HEK293 (cell line): ENCODE data around the gene CCDC102B.

Source experiments
- CTCF ChIA-PET: fragments of 350-600 bp; formaldehyde crosslinking; extraction: SDS; loops from one replicate; lab custom pipeline; 2021; ENCODE audit warnings: antibody characterized with exemption; lab: Yijun Ruan, JAX
- POLR2A ChIA-PET: fragments of 300-600 bp; formaldehyde crosslinking; extraction: SDS; loops from one replicate; lab custom pipeline; 2020; ENCODE audit warnings: antibody characterized with exemption, inconsistent platforms; lab: Yijun Ruan, JAX
- H3K27ac ChIP-seq: fragments of 200-500 bp; sonication (Bioruptor generic); 2 replicates; pipeline ENCODE4 v1.5.1; 2014; ENCODE audit warnings: low read depth, low read length, control low read depth, inconsistent platforms; ENCODE audit errors: extremely low read depth
- H3K36me3 ChIP-seq, 2 experiments: fragments of 200-500 bp in 1 of 2; sonication (Bioruptor generic) in 1 of 2; 1 replicate in 1 of 2; 2 replicates in 1 of 2; pipeline ENCODE4 v1.5.1; 2014 to 2017; ENCODE audit warnings: inconsistent platforms in 2 of 2, low read length in 2 of 2; ENCODE audit not compliant: control insufficient read depth in 2 of 2, insufficient read depth in 1 of 2
- H3K4me1 ChIP-seq: fragments of 200-500 bp; sonication (Bioruptor generic); 2 replicates; pipeline ENCODE4 v1.5.1; 2014; ENCODE audit warnings: mild to moderate bottlenecking, low read length, inconsistent platforms; ENCODE audit not compliant: control insufficient read depth, insufficient read depth
- H3K4me3 ChIP-seq: 2 replicates; pipeline ENCODE4 v1.5.1; 2011; ENCODE audit warnings: low read depth, mild to moderate bottlenecking, control low read depth, low read length, moderate library complexity
- H3K9me3 ChIP-seq: fragments of 200-500 bp; sonication (Bioruptor generic); 2 replicates; pipeline ENCODE4 v1.5.1; 2014; ENCODE audit warnings: low read depth, low read length, inconsistent platforms; ENCODE audit not compliant: control insufficient read depth, insufficient read depth
- PRDM1 ChIP-seq: fragments of 450-650 bp; formaldehyde crosslinking; IDR thresholded peaks from 2 replicates; pipeline ENCODE4; 2016; ENCODE audit warnings: missing biosample characterization, missing genetic modification characterization
- SETDB1 ChIP-seq: IDR thresholded peaks from one replicate; pipeline ENCODE4 v1.6.1; 2017; ENCODE audit warnings: mild to moderate bottlenecking, low read length, moderate library complexity, mixed read lengths; ENCODE audit not compliant: insufficient read length
- YY1 ChIP-seq: fragments of 450-650 bp; formaldehyde crosslinking; IDR thresholded peaks from 2 replicates; pipeline ENCODE4 v1.5.1; 2018; ENCODE audit warnings: missing biosample characterization, missing genetic modification characterization
- ZEB2 ChIP-seq: fragments of 450-650 bp; formaldehyde crosslinking; IDR thresholded peaks from 2 replicates; pipeline ENCODE4 v1.5.1; 2016; ENCODE audit warnings: missing biosample characterization, missing genetic modification characterization
- ZFHX2 ChIP-seq: fragments of 450-650 bp; formaldehyde crosslinking; conservative IDR thresholded peaks from 2 replicates; pipeline ENCODE4 v1.5.1; 2016; ENCODE audit warnings: missing biosample characterization, missing genetic modification characterization
- ZFP3 ChIP-seq: fragments of 450-650 bp; formaldehyde crosslinking; IDR thresholded peaks from 2 replicates; pipeline ENCODE4 v1.5.1; 2016; ENCODE audit warnings: low read depth, missing biosample characterization, missing genetic modification characterization
- ZFP41 ChIP-seq: fragments of 450-650 bp; formaldehyde crosslinking; IDR thresholded peaks from 2 replicates; pipeline ENCODE4 v1.5.1; 2016; ENCODE audit warnings: missing biosample characterization, missing genetic modification characterization, borderline replicate concordance
- ZNF121 ChIP-seq: fragments of 450-650 bp; formaldehyde crosslinking; IDR thresholded peaks from 2 replicates; pipeline ENCODE4 v1.5.1; 2016; ENCODE audit warnings: missing biosample characterization, missing genetic modification characterization
- ZNF223 ChIP-seq: fragments of 450-650 bp; formaldehyde crosslinking; IDR thresholded peaks from 2 replicates; pipeline ENCODE4 v1.5.1; 2016; ENCODE audit warnings: missing biosample characterization, missing genetic modification characterization
- ZNF335 ChIP-seq: fragments of 450-650 bp; formaldehyde crosslinking; conservative IDR thresholded peaks from 2 replicates; pipeline ENCODE4 v1.5.1; 2016; ENCODE audit warnings: missing biosample characterization, missing genetic modification characterization
- ZNF366 ChIP-seq: fragments of 450-650 bp; formaldehyde crosslinking; conservative IDR thresholded peaks from 2 replicates; pipeline ENCODE4 v1.5.1; 2016; ENCODE audit warnings: missing biosample characterization, missing genetic modification characterization
- ZNF404 ChIP-seq: fragments of 450-650 bp; formaldehyde crosslinking; IDR thresholded peaks from 2 replicates; pipeline ENCODE4 v1.5.1; 2017; ENCODE audit warnings: missing biosample characterization, missing genetic modification characterization
- ZNF600 ChIP-seq: fragments of 450-650 bp; formaldehyde crosslinking; IDR thresholded peaks from 2 replicates; pipeline ENCODE4 v1.5.1; 2016; ENCODE audit warnings: missing biosample characterization, missing genetic modification characterization
- ZNF621 ChIP-seq: fragments of 450-650 bp; formaldehyde crosslinking; IDR thresholded peaks from 2 replicates; pipeline ENCODE4 v1.5.1; 2017; ENCODE audit warnings: missing biosample characterization, missing genetic modification characterization
- ZNF654 ChIP-seq: fragments of 450-650 bp; formaldehyde crosslinking; IDR thresholded peaks from 2 replicates; pipeline ENCODE4 v1.5.1; 2016; ENCODE audit warnings: low read depth, missing biosample characterization, missing genetic modification characterization
- ZNF707 ChIP-seq: fragments of 450-650 bp; formaldehyde crosslinking; IDR thresholded peaks from 2 replicates; pipeline ENCODE4 v1.5.1; 2016; ENCODE audit warnings: missing biosample characterization, missing genetic modification characterization
- ZNF792 ChIP-seq: fragments of 450-650 bp; formaldehyde crosslinking; IDR thresholded peaks from 2 replicates; pipeline ENCODE4 v1.5.1; 2016; ENCODE audit warnings: missing biosample characterization, missing genetic modification characterization
- ZNF837 ChIP-seq: fragments of 450-650 bp; formaldehyde crosslinking; IDR thresholded peaks from 2 replicates; pipeline ENCODE4 v1.5.1; 2016; ENCODE audit warnings: missing biosample characterization, missing genetic modification characterization
- TF ChIP-seq, protein P1 (sequence below): fragments of 450-650 bp; formaldehyde crosslinking; IDR thresholded peaks from 2 replicates; pipeline ENCODE4 v1.5.1; 2016; ENCODE audit warnings: missing biosample characterization, missing genetic modification characterization
- TF ChIP-seq, protein P2 (sequence below): fragments of 450-650 bp; formaldehyde crosslinking; IDR thresholded peaks from 2 replicates; pipeline ENCODE4 v1.5.1; 2017; ENCODE audit warnings: missing biosample characterization, missing genetic modification characterization
- TF ChIP-seq, protein P3 (sequence below): fragments of 450-650 bp; formaldehyde crosslinking; IDR thresholded peaks from 2 replicates; pipeline ENCODE4 v1.5.1; 2016; ENCODE audit warnings: missing biosample characterization, missing genetic modification characterization
- TF ChIP-seq, protein P4 (sequence below): fragments of 450-650 bp; formaldehyde crosslinking; IDR thresholded peaks from 2 replicates; pipeline ENCODE4 v1.5.1; 2017; ENCODE audit warnings: missing biosample characterization, missing genetic modification characterization

Gene CCDC102B

DNA sequence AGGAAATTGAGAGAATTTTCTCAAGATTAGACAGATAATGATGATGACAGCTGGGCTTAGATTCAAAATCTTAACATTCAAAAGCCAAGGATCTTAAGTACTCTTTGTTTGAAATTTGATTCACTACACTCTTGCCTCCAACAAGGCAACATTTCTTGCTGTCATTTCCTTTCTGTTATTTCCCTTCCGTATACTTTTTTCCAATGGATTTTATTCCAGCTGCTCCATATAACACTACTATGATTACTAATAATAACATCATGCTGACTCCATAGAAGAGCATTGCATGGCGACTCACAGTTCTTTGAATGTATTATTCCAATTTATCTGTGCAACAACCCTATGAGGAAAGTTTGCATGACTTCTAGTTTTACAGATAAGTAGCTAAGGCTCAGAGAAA, 33.9 kb upstream of the CCDC102B start:
- ChIA-PET CTCF (no interaction called here), POLR2A (no interaction called here)
- H3K4me1 ChIP-seq = no peaks in the 10 kb centered on the region
- TF ChIP-seq ZNF792 (tag by site-specific recombination) = no peak
- no peak for TF ChIP-seq ZEB2 (tag by site-specific recombination)
- no peak for TF ChIP-seq ZNF707 (tag by site-specific recombination)
- TF ChIP-seq ZNF223 (tag by site-specific recombination) = no peak
- TF ChIP-seq, protein P1, sequence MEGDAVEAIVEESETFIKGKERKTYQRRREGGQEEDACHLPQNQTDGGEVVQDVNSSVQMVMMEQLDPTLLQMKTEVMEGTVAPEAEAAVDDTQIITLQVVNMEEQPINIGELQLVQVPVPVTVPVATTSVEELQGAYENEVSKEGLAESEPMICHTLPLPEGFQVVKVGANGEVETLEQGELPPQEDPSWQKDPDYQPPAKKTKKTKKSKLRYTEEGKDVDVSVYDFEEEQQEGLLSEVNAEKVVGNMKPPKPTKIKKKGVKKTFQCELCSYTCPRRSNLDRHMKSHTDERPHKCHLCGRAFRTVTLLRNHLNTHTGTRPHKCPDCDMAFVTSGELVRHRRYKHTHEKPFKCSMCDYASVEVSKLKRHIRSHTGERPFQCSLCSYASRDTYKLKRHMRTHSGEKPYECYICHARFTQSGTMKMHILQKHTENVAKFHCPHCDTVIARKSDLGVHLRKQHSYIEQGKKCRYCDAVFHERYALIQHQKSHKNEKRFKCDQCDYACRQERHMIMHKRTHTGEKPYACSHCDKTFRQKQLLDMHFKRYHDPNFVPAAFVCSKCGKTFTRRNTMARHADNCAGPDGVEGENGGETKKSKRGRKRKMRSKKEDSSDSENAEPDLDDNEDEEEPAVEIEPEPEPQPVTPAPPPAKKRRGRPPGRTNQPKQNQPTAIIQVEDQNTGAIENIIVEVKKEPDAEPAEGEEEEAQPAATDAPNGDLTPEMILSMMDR = no peak
- TF ChIP-seq, protein P2, sequence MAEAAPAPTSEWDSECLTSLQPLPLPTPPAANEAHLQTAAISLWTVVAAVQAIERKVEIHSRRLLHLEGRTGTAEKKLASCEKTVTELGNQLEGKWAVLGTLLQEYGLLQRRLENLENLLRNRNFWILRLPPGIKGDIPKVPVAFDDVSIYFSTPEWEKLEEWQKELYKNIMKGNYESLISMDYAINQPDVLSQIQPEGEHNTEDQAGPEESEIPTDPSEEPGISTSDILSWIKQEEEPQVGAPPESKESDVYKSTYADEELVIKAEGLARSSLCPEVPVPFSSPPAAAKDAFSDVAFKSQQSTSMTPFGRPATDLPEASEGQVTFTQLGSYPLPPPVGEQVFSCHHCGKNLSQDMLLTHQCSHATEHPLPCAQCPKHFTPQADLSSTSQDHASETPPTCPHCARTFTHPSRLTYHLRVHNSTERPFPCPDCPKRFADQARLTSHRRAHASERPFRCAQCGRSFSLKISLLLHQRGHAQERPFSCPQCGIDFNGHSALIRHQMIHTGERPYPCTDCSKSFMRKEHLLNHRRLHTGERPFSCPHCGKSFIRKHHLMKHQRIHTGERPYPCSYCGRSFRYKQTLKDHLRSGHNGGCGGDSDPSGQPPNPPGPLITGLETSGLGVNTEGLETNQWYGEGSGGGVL (tag by site-specific recombination) = no peak
- TF ChIP-seq ZNF404 (tag by site-specific recombination) = no peak
- no peak for TF ChIP-seq ZNF366 (tag by site-specific recombination)
- no peak for TF ChIP-seq ZFP41 (tag by site-specific recombination)
- H3K9me3 ChIP-seq = no peaks in the 10 kb centered on the region
- H3K4me3 ChIP-seq = no peak overlapping the region
- no peaks in the 10 kb centered on the region for H3K36me3 ChIP-seq
- H3K27ac ChIP-seq = no peak overlapping the region

DNA sequence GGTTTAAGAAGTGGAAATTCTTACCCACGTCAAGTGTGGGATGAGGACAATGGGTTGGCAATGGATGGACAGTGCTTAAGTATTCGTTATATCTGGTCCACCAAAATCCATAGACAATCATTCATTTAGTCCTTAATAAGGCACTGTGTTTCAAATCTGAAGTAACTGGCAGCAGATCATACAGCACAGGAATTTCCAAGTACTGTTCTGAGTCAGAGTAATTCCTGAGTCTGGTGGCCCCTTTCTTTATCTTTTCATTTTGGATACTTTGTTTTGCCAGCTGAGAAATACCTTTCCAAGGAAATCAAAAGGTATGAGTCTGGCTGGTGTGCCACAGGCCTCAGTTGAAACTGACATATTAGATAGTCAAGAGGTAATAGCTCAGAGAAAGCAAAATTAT, 31.4 kb upstream of the CCDC102B start:
- no peak for TF ChIP-seq ZNF654 (tag by site-specific recombination)
- TF ChIP-seq, protein P3, sequence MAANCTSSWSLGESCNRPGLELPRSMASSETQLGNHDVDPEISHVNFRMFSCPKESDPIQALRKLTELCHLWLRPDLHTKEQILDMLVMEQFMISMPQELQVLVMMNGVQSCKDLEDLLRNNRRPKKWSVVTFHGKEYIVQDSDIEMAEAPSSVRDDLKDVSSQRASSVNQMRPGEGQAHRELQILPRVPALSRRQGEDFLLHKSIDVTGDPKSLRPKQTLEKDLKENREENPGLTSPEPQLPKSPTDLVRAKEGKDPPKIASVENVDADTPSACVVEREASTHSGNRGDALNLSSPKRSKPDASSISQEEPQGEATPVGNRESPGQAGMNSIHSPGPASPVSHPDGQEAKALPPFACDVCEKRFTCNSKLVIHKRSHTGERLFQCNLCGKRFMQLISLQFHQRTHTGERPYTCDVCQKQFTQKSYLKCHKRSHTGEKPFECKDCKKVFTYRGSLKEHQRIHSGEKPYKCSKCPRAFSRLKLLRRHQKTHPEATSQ (tag by site-specific recombination) = no peak
- no peak for TF ChIP-seq SETDB1
- TF ChIP-seq, protein P4, sequence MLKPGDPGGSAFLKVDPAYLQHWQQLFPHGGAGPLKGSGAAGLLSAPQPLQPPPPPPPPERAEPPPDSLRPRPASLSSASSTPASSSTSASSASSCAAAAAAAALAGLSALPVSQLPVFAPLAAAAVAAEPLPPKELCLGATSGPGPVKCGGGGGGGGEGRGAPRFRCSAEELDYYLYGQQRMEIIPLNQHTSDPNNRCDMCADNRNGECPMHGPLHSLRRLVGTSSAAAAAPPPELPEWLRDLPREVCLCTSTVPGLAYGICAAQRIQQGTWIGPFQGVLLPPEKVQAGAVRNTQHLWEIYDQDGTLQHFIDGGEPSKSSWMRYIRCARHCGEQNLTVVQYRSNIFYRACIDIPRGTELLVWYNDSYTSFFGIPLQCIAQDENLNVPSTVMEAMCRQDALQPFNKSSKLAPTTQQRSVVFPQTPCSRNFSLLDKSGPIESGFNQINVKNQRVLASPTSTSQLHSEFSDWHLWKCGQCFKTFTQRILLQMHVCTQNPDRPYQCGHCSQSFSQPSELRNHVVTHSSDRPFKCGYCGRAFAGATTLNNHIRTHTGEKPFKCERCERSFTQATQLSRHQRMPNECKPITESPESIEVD (tag by site-specific recombination) = no peak
- TF ChIP-seq ZNF600 (tag by site-specific recombination) = no peak
- no peak for TF ChIP-seq ZNF621 (tag by site-specific recombination)
- no peak for TF ChIP-seq ZNF121 (tag by site-specific recombination)
- no peak for TF ChIP-seq PRDM1 (tag by site-specific recombination)
- no peak for TF ChIP-seq ZNF335 (tag by site-specific recombination)
- TF ChIP-seq ZNF837 = no peak
- TF ChIP-seq ZFP3 (tag by site-specific recombination) = no peak
- no peak for TF ChIP-seq ZFHX2 (tag by site-specific recombination)
- TF ChIP-seq YY1 (tag by site-specific recombination) = no peak
- Histone ChIP-seq H3K4me1 (no peaks in the 10 kb centered on the region), H3K9me3 (no peaks in the 10 kb centered on the region), H3K27ac (no peak overlapping the region), H3K36me3 (no peaks in the 10 kb centered on the region), H3K4me3 (no peak overlapping the region)
- POLR2A ChIA-PET = no interaction called here
- CTCF ChIA-PET = no interaction called here
